Omental fat pad (tissue), 4 donors: ENCODE measurements around the gene LINC00632. TPM values are rescaled to one million over a fixed set of nuclear protein-coding genes. Genes with fewer than 3 reads are reported as not detected.

Source experiments
- ATAC-seq: fragments of 150-250 bp; one replicate; pipeline ENCODE4 v1.9.1; 2016; ENCODE audit warnings: mild to moderate bottlenecking, moderate library complexity; ENCODE audit not compliant: low FRiP score
- DNase-seq: peaks from one replicate; pipeline ENCODE4 v3.0.0-alpha.2; 2019; ENCODE audit warnings: low spot score
- total RNA-seq, 4 donors: library from RNA; depleted of rRNA; stranded (reverse); fragments of >200 nt; gene quantifications; one replicate each; pipeline ENCODE4 v1.1.0, GENCODE V29; 2016
- TF ChIP-seq, protein P1 (sequence below), 3 donors: fragments of 450-650 bp; IDR thresholded peaks; one replicate each; pipeline ENCODE4 v1.5.1; 2016 to 2017; ENCODE audit warnings: antibody characterized with exemption in 3 of 3, mild to moderate bottlenecking in 3 of 3, moderate library complexity in 2 of 3

The LINC00632 gene
- total RNA-seq, 4 donors from 2014 or later = 244 to 714 (median 523) TPM

DNA sequence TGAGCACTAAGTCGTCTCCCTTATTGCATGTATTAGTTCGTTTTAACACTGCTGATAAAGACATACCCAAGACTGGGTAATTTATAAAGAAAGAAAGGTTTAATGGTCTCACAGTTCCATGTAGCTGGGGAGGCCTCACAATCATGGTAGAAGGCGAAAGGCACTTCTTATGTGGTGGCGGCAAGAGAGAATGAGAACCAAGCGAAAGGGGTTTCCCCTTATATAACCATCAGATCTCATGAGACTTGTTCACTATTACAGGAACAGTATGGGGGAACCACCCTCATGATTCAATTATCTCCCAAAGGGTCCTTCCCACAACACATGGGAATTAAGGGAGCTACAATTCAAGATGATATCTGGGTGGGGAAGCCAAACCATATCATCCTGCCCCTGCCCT lies 85.1 kb downstream of the LINC00632 start:
- ATAC-seq (no peak), DNase-seq (no peak)
- TF ChIP-seq, protein P1, sequence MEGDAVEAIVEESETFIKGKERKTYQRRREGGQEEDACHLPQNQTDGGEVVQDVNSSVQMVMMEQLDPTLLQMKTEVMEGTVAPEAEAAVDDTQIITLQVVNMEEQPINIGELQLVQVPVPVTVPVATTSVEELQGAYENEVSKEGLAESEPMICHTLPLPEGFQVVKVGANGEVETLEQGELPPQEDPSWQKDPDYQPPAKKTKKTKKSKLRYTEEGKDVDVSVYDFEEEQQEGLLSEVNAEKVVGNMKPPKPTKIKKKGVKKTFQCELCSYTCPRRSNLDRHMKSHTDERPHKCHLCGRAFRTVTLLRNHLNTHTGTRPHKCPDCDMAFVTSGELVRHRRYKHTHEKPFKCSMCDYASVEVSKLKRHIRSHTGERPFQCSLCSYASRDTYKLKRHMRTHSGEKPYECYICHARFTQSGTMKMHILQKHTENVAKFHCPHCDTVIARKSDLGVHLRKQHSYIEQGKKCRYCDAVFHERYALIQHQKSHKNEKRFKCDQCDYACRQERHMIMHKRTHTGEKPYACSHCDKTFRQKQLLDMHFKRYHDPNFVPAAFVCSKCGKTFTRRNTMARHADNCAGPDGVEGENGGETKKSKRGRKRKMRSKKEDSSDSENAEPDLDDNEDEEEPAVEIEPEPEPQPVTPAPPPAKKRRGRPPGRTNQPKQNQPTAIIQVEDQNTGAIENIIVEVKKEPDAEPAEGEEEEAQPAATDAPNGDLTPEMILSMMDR (IDR thresholded peaks at IDR 0.05) = no peak

- TF ChIP-seq, protein P1 (IDR thresholded peaks at IDR 0.05) = no peak
- DNase-seq = no peak
- no peak for ATAC-seq
Measured at GRCh38 chrX:140799216-140799615, 89.7 kb downstream of the LINC00632 start.

- ATAC-seq = no peak
Measured at GRCh38 chrX:140804292-140804691, 94.7 kb downstream of the LINC00632 start.

GRCh38 chrX:140815868-140816267 lies 106.3 kb downstream of the LINC00632 start:
- TF ChIP-seq, protein P1 (IDR thresholded peaks at IDR 0.05) = no peak
- DNase-seq (no peak), ATAC-seq (no peak)

More at GRCh38 chrX:140804292-140804691, 94.7 kb downstream of the LINC00632 start:
- TF ChIP-seq, protein P1 (IDR thresholded peaks at IDR 0.05) = no peak
- no peak for DNase-seq

GRCh38 chrX:140817943-140818342 lies 108.4 kb downstream of the LINC00632 start:
- ATAC-seq (no peak), DNase-seq (no peak)
- TF ChIP-seq, protein P1 (IDR thresholded peaks at IDR 0.05) = no peak

DNA sequence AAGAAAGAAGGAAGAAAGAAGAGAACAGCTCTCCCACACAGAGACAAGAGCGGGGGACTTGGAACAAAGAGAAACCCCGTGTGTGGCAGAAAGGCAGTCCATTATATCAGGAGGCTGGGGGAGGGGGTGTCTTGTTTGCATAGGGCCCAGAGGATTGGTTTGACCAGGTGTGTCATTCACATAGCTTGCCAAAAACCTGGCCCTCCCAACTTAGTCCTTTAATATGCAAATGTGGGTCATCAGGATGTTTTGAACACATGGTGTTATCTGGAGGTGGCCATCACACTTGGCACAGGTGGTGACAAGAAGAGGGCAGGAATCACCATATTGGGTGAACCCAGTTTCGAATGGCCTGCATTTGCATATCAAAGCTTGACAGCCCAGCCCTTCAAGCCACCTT lies 111.7 kb downstream of the LINC00632 start:
- ATAC-seq = no peak
- DNase-seq = no peak
- TF ChIP-seq, protein P1 (IDR thresholded peaks at IDR 0.05) = no peak

- ATAC-seq (no peak), DNase-seq (no peak)
- TF ChIP-seq, protein P1 (IDR thresholded peaks at IDR 0.05) = no peak
Measured at GRCh38 chrX:140822184-140822583, 112.6 kb downstream of the LINC00632 start.
